ENCODE results near the gene DISC1.

The DISC1 gene

GRCh38 chr1:231985296-231986023 is 358.9 kb downstream of the DISC1 start:
- no peaks in the 10 kb centered on the region for H3K27me3 ChIP-seq (ENCODE audit: insufficient read depth, poor library complexity, severe bottlenecking)
- no peak for DNase-seq (ENCODE audit: low read depth in 1 of 2, low spot score in 1 of 2)
- H3K4me3 ChIP-seq (replicated peaks; ENCODE audit: insufficient read depth, low read length): no peak overlapping the region
- TF ChIP-seq REST (IDR thresholded peaks at IDR 0.05; ENCODE audit: insufficient replicate concordance, low read depth) (no peak), GABPA (IDR thresholded peaks at IDR 0.05; ENCODE audit: low read depth) (no peak), SPI1 (IDR thresholded peaks at IDR 0.05; ENCODE audit: borderline replicate concordance, low read depth) (no peak), POLR2AphosphoS5 (IDR thresholded peaks at IDR 0.05; ENCODE audit: low read depth) (no peak), CTCF (IDR thresholded peaks at IDR 0.05; ENCODE audit: insufficient read depth, low read length) (no peak)
- no peak overlapping the region for H3K27ac ChIP-seq (replicated peaks)

- Histone ChIP-seq H3K27ac (replicated peaks) (no peak overlapping the region), H3K27me3 (ENCODE audit: insufficient read depth, poor library complexity, severe bottlenecking) (no peaks in the 10 kb centered on the region), H3K4me3 (replicated peaks; ENCODE audit: insufficient read depth, low read length) (no peak overlapping the region)
- no peak for DNase-seq (ENCODE audit: low read depth in 1 of 2, low spot score in 1 of 2)
- TF ChIP-seq REST (IDR thresholded peaks at IDR 0.05; ENCODE audit: insufficient replicate concordance, low read depth) (no peak), GABPA (IDR thresholded peaks at IDR 0.05; ENCODE audit: low read depth) (no peak), CTCF (IDR thresholded peaks at IDR 0.05; ENCODE audit: insufficient read depth, low read length) (no peak), POLR2AphosphoS5 (IDR thresholded peaks at IDR 0.05; ENCODE audit: low read depth) (no peak), SPI1 (IDR thresholded peaks at IDR 0.05; ENCODE audit: borderline replicate concordance, low read depth) (no peak)
These were observed 360.2 kb downstream of the DISC1 start for GRCh38 chr1:231986631-231987336.

- no peak for DNase-seq (ENCODE audit: low read depth in 1 of 2, low spot score in 1 of 2)
- Histone ChIP-seq H3K27me3 (ENCODE audit: insufficient read depth, poor library complexity, severe bottlenecking) (no peaks in the 10 kb centered on the region), H3K27ac (replicated peaks) (no peak overlapping the region), H3K4me3 (replicated peaks; ENCODE audit: insufficient read depth, low read length) (no peak overlapping the region)
- TF ChIP-seq CTCF (IDR thresholded peaks at IDR 0.05; ENCODE audit: insufficient read depth, low read length) (no peak), GABPA (IDR thresholded peaks at IDR 0.05; ENCODE audit: low read depth) (no peak), SPI1 (IDR thresholded peaks at IDR 0.05; ENCODE audit: borderline replicate concordance, low read depth) (no peak)
These were observed 363.8 kb downstream of the DISC1 start for GRCh38 chr1:231990388-231990787.

Measured in HL-60 (cell line).